CD4-positive, alpha-beta T cell (primary cell): ENCODE measurements around the gene INTS3. TPM values are rescaled to one million over a fixed set of nuclear protein-coding genes. Genes with fewer than 3 reads are reported as not detected.

Experiments used
- ATAC-seq: fragments of 200-7000 bp; cut with Tn5 transposase; one replicate; pipeline ENCODE4 v1.10.0; 2022; ENCODE audit warnings: mild to moderate bottlenecking; ENCODE audit not compliant: poor library complexity
- CTCF ChIA-PET: fragments of 350-600 bp; sonication (Branson Sonifier 250); formaldehyde crosslinking; loops from one replicate; lab custom pipeline; 2021; ENCODE audit warnings: antibody characterized with exemption, inconsistent platforms; lab: Charles Lee
- POLR2A ChIA-PET: fragments of 350-600 bp; sonication (Branson Sonifier 250); formaldehyde crosslinking; loops from one replicate; lab custom pipeline; 2021; ENCODE audit warnings: antibody characterized with exemption, inconsistent platforms; lab: Charles Lee
- DNase-seq, 14 experiments: peaks; one replicate each; pipeline ENCODE4 v3.0.0-alpha.2; 2013 to 2020; ENCODE audit warnings: mixed read lengths in 2 of 14
- H3K27ac ChIP-seq, 2 donors: one replicate each; pipeline versions ENCODE4 v1.5.1 to v1.7.0; 2013; ENCODE audit warnings: low read length in 2 of 2, low read depth in 1 of 2, mild to moderate bottlenecking in 1 of 2
- H3K27me3 ChIP-seq, 2 experiments: 1 replicate in 1 of 2; 2 replicates in 1 of 2; pipeline versions ENCODE4 v1.6.1 to v1.7.0; 2013; ENCODE audit warnings: low read length in 2 of 2, control low read depth in 1 of 2, mild to moderate bottlenecking in 1 of 2, moderate library complexity in 1 of 2; ENCODE audit not compliant: insufficient read depth in 2 of 2, control insufficient read depth in 1 of 2
- H3K36me3 ChIP-seq: one replicate; pipeline ENCODE4 v1.6.1; 2013; ENCODE audit warnings: low read length, control low read depth; ENCODE audit not compliant: insufficient read depth
- H3K4me1 ChIP-seq: one replicate; pipeline ENCODE4 v1.6.1; 2013; ENCODE audit warnings: low read length, control low read depth; ENCODE audit not compliant: insufficient read depth
- H3K4me3 ChIP-seq: one replicate; pipeline ENCODE4 v1.5.1; 2013; ENCODE audit warnings: mild to moderate bottlenecking, low read length, moderate library complexity
- H3K9me3 ChIP-seq, 2 experiments: 1 replicate in 1 of 2; 2 replicates in 1 of 2; pipeline versions ENCODE4 v1.6.1 to v1.7.0; 2013; ENCODE audit warnings: low read length in 2 of 2, mild to moderate bottlenecking in 2 of 2, control low read depth in 1 of 2, moderate library complexity in 1 of 2; ENCODE audit not compliant: control insufficient read depth in 1 of 2, insufficient read depth in 1 of 2
- H3K27ac Mint-ChIP-seq: one replicate; pipeline ENCODE4 v1.8.0; 2020; ENCODE audit warnings: mixed read lengths
- H3K27me3 Mint-ChIP-seq: one replicate; pipeline ENCODE4 v1.8.0; 2021; ENCODE audit warnings: mixed read lengths
- H3K36me3 Mint-ChIP-seq: one replicate; pipeline ENCODE4 v1.8.0; 2021; ENCODE audit warnings: low read depth, mixed read lengths
- H3K4me1 Mint-ChIP-seq: one replicate; pipeline ENCODE4 v1.8.0; 2021; ENCODE audit warnings: low read depth, mixed read lengths
- H3K4me3 Mint-ChIP-seq: one replicate; pipeline ENCODE4 v1.8.0; 2020; ENCODE audit warnings: mild to moderate bottlenecking, mixed read lengths
- H3K9me3 Mint-ChIP-seq: one replicate; pipeline ENCODE4 v1.8.0; 2020; ENCODE audit warnings: mixed read lengths
- intact Hi-C, 2 experiments: fragments of 100-400 bp; cut with DNase I in 1 of 2; cut with micrococcal nuclease in 1 of 2; formaldehyde crosslinking; loops; one replicate each; pipeline versions ENCODE4 v1.15.1 to v1.9.0; 2023 to 2025; cut with DNase I, micrococcal nuclease
- total RNA-seq, 174 experiments: library from RNA in 2 of 174; stranded (reverse) in 2 of 174; gene quantifications; one replicate each; pipeline ENCODE4 v1.2.3 and lab custom pipeline; 2021 to 2026
- TF ChIP-seq, protein P1 (sequence below): fragments of 200-600 bp; IDR thresholded peaks from one replicate; pipeline ENCODE4 v1.8.0; 2022; ENCODE audit warnings: antibody characterized with exemption, mild to moderate bottlenecking

The INTS3 gene
- total RNA-seq, 2 experiments from 2014 or later, result 24.9 to 27.4 TPM

DNA sequence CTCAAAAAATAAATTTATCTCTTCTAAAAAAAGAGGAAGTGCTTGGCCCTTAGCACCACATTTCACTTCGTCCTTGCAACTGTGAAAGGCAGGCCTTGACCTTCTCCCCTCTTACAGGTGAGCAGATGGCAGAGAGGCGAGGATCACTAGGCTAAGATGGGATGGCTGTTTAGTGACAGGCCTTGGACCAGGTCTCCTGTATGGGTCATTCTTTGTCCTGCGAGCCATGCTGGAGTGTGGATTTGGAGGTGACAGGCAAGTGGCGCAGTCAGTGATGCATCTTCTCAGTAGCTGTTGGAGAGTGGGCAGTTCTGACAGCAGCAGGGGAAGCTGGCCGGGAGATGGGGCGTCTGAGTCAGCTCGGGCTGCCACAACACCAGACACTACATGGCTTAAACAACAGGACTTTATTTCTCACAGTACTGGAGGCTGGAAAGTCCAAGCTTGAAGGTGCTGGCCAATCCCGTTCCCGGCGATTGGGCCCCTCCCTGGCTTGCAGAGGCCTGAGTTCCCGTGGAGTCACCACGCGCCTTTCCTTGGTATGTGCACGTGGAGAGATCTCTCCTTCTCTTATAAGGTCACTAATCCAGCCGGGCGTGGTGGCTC is 63.9 kb downstream of the INTS3 start:
- no peaks in the 10 kb centered on the region for H3K9me3 ChIP-seq
- H3K4me3 ChIP-seq, result no peak overlapping the region
- intact Hi-C loops, result no loop called here
- Mint-ChIP-seq H3K4me3 (no peak overlapping the region), H3K4me1 (peaks cover 18% of the 10 kb centered on the region), H3K27me3 (peaks cover 21% of the 10 kb centered on the region), H3K27ac (no peak overlapping the region), H3K36me3 (no peaks in the 10 kb centered on the region), H3K9me3 (no peaks in the 10 kb centered on the region)
- ChIA-PET POLR2A (no interaction called here), CTCF (interaction anchor here (0.9 kb wide), 1 partner anchor 195 kb away, joined by 4 read pairs; the partner anchor contains the start of gene RAB13)
- peaks cover 12% of the 10 kb centered on the region for H3K4me1 ChIP-seq
- DNase-seq (peak in 2 of 14 experiments; percentile 51 to 67), ATAC-seq (no peak)
- no peaks in the 10 kb centered on the region for H3K36me3 ChIP-seq
- TF ChIP-seq, protein P1, sequence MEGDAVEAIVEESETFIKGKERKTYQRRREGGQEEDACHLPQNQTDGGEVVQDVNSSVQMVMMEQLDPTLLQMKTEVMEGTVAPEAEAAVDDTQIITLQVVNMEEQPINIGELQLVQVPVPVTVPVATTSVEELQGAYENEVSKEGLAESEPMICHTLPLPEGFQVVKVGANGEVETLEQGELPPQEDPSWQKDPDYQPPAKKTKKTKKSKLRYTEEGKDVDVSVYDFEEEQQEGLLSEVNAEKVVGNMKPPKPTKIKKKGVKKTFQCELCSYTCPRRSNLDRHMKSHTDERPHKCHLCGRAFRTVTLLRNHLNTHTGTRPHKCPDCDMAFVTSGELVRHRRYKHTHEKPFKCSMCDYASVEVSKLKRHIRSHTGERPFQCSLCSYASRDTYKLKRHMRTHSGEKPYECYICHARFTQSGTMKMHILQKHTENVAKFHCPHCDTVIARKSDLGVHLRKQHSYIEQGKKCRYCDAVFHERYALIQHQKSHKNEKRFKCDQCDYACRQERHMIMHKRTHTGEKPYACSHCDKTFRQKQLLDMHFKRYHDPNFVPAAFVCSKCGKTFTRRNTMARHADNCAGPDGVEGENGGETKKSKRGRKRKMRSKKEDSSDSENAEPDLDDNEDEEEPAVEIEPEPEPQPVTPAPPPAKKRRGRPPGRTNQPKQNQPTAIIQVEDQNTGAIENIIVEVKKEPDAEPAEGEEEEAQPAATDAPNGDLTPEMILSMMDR, result no peak
- no peak overlapping the region for H3K27ac ChIP-seq
- no peaks in the 10 kb centered on the region for H3K27me3 ChIP-seq

DNA sequence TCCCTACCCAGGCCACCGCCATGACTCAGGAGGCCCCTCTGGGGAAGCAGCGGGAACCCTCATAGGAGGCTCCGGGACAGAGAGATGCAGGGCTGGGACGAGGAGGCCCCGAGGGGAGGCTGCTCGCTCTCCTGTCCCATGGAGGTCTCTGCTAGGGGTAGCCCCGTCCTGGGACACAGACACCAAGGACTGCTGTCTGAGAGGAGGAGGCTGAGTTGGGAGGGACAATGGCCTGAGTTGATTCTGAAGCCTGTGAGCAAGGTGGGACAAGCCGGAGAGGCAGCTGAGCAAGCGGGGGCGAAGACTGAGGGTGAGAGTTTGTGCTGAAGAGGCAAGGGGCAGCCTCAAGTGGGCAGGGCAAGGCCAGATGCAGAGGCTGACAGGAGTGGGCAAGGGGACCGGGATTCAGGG is 64.8 kb downstream of the INTS3 start:
- Mint-ChIP-seq H3K27me3 (peaks cover 20% of the 10 kb centered on the region), H3K4me1 (peaks cover 23% of the 10 kb centered on the region), H3K9me3 (no peaks in the 10 kb centered on the region), H3K4me3 (no peak overlapping the region), H3K27ac (no peak overlapping the region), H3K36me3 (no peaks in the 10 kb centered on the region)
- Histone ChIP-seq H3K4me3 (no peak overlapping the region), H3K4me1 (peaks cover 21% of the 10 kb centered on the region), H3K9me3 (no peaks in the 10 kb centered on the region), H3K36me3 (no peaks in the 10 kb centered on the region), H3K27ac (no peak overlapping the region), H3K27me3 (no peaks in the 10 kb centered on the region)
- intact Hi-C loops, result no loop called here
- ATAC-seq (no peak), DNase-seq (no peak)
- ChIA-PET POLR2A (no interaction called here), CTCF (interaction anchor here (0.9 kb wide), 1 partner anchor 194 kb away, joined by 4 read pairs; the partner anchor contains the start of gene RAB13)
- TF ChIP-seq, protein P1, result no peak

DNA sequence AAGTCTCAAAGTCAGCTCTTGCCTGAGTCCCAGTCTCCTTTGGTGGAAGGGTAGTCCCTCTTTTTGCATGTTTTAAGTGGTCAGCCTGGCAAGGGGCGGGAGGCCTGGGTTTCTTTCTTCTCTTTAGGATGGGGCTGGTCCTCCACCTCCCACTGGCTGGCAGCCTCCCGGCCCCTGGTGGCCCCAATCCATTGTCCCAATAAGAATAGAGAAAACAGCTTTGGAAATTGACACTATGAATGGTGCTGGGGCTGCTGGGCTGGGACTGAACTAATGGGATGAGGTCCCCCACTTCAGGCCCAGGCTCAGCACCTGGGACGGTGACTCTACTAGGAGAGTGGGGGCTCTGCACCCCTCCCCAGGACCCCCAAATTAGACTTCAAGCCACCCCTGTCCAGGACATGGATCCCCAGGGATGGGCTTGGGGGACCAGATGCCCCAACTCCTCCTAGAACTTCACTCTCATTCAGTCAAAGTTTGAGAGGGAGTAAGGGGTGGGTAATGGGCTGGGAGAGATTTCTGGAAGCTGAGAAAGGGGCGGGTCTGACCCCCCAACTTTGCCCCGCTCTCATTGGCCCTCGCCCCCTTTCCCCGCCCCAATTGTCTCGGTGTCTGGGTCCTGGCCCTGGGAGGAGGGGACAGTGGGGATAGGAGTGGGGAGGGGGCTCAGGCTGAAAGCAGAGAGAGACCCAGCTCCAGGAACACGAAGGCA is 65.6 kb downstream of the INTS3 start:
- no peak for ATAC-seq
- H3K9me3 Mint-ChIP-seq, result no peaks in the 10 kb centered on the region
- H3K4me3 ChIP-seq, result no peak overlapping the region
- peaks cover 22% of the 10 kb centered on the region for H3K4me1 ChIP-seq
- H3K4me1 Mint-ChIP-seq, result peaks cover 23% of the 10 kb centered on the region
- H3K27me3 Mint-ChIP-seq, result peaks cover 14% of the 10 kb centered on the region
- H3K9me3 ChIP-seq, result no peaks in the 10 kb centered on the region
- intact Hi-C loops, result no loop called here
- TF ChIP-seq, protein P1, result no peak
- ChIA-PET CTCF (no interaction called here), POLR2A (no interaction called here)
- H3K27ac Mint-ChIP-seq, result no peak overlapping the region
- no peak overlapping the region for H3K4me3 Mint-ChIP-seq
- H3K36me3 ChIP-seq, result no peaks in the 10 kb centered on the region
- DNase-seq, result no peak
- H3K27me3 ChIP-seq, result no peaks in the 10 kb centered on the region
- no peak overlapping the region for H3K27ac ChIP-seq
- no peaks in the 10 kb centered on the region for H3K36me3 Mint-ChIP-seq
